MM.1S (cell line): Measurements from ENCODE around the gene INSL4.

Source experiments
- EZH2phosphoT487 ChIP-seq: fragments of 300-600 bp; sonication (generic); IDR thresholded peaks from 2 replicates; pipeline ENCODE4 v1.6.1; 2018; ENCODE audit warnings: antibody characterized with exemption, low read length
- TF ChIP-seq, protein P1 (sequence below): fragments of 300-600 bp; sonication (generic); IDR thresholded peaks from 2 replicates; pipeline ENCODE4 v1.5.1; 2016; ENCODE audit warnings: antibody characterized with exemption, low read length, mixed read lengths

DNA sequence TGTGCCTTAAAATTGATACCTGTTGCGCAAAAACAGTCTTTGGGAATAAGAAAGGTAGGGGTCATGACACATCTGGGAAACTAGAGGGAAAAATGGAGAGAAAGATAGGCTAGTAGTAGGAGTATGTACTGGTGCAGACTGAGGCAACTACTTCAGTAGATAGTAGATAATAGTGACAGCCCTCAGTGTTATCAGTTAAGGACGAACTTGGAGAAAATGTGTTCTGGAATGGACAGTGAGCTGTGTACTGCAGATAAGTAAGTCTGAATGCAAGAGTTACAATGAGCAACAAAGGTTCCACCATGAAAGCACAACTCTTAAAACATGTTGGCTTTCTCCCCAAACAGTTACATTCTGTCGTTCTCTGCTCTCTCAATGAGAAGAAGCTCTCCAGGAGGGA, 39.2 kb upstream of the INSL4 start:
- no peak for TF ChIP-seq EZH2phosphoT487
- TF ChIP-seq, protein P1, sequence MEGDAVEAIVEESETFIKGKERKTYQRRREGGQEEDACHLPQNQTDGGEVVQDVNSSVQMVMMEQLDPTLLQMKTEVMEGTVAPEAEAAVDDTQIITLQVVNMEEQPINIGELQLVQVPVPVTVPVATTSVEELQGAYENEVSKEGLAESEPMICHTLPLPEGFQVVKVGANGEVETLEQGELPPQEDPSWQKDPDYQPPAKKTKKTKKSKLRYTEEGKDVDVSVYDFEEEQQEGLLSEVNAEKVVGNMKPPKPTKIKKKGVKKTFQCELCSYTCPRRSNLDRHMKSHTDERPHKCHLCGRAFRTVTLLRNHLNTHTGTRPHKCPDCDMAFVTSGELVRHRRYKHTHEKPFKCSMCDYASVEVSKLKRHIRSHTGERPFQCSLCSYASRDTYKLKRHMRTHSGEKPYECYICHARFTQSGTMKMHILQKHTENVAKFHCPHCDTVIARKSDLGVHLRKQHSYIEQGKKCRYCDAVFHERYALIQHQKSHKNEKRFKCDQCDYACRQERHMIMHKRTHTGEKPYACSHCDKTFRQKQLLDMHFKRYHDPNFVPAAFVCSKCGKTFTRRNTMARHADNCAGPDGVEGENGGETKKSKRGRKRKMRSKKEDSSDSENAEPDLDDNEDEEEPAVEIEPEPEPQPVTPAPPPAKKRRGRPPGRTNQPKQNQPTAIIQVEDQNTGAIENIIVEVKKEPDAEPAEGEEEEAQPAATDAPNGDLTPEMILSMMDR, result no peak
